HepG2 (cell line): ENCODE data around the gene UBAP2. TPM values are rescaled to one million over a fixed set of nuclear protein-coding genes. Genes with fewer than 3 reads are reported as not detected.

Experiments
- ATAC-seq: fragments of 200-7000 bp; cut with Tn5 transposase; 3 replicates; pipeline ENCODE4 v1.9.1; 2020; ENCODE audit warnings: mild to moderate bottlenecking, moderate library complexity
- BruUV-seq: library from RNA; stranded (reverse); fragments of 400-500 nt; replicated peaks from 2 replicates; lab custom pipeline; 2021; lab: Mats Ljungman, UMichigan
- CTCF ChIA-PET: fragments of 300-600 bp; formaldehyde crosslinking; extraction: SDS; loops from one replicate; lab custom pipeline; 2021; ENCODE audit warnings: low total read pairs, inconsistent platforms, low intra/inter-chr PET ratio; lab: Yijun Ruan, JAX
- POLR2A ChIA-PET: fragments of 350-600 bp; sonication (Branson Sonifier 250); formaldehyde crosslinking; loops from one replicate; lab custom pipeline; 2020; ENCODE audit warnings: antibody characterized with exemption, inconsistent platforms; lab: Yijun Ruan, JAX
- DNase-seq: peaks from one replicate; pipeline ENCODE4 v3.0.0-alpha.2; 2015; ENCODE audit warnings: low spot score
- FAIRE-seq: peaks from 3 replicates; lab custom pipeline; 2011; peaks lifted over from hg19 to GRCh38; lab: Jason Lieb, UNC
- H2AFZ ChIP-seq: one replicate; pipeline ENCODE4 v1.6.1; 2011; ENCODE audit warnings: low read length, inconsistent platforms
- H3K27ac ChIP-seq: fragments of 300-600 bp; 3 replicates; pipeline ENCODE4 v1.8.0; 2011; ENCODE audit warnings: mixed run types, mild to moderate bottlenecking, mixed read lengths, low read length, inconsistent platforms; ENCODE audit not compliant: insufficient read depth; ENCODE audit errors: extremely low read length
- H3K27me3 ChIP-seq, 2 experiments: fragments of 200-600 bp in 1 of 2; 2 replicates in 1 of 2; 3 replicates in 1 of 2; pipeline versions ENCODE4 v1.6.0 to v1.8.0; 2011; ENCODE audit warnings: low read length in 2 of 2, mild to moderate bottlenecking in 2 of 2, moderate library complexity in 2 of 2, inconsistent platforms in 1 of 2; ENCODE audit not compliant: insufficient read depth in 2 of 2, control insufficient read depth in 1 of 2
- H3K36me3 ChIP-seq, 2 experiments: fragments of 200-600 bp in 1 of 2; replicated peaks in 1 of 2; 2 replicates in 1 of 2; 3 replicates in 1 of 2; pipeline versions ENCODE4 v1.5.1 to v1.8.0; 2011; ENCODE audit warnings: low read length in 2 of 2, inconsistent platforms in 1 of 2; ENCODE audit not compliant: insufficient read depth in 2 of 2, control insufficient read depth in 1 of 2
- H3K4me1 ChIP-seq: 2 replicates; pipeline ENCODE4 v1.5.1; 2012; ENCODE audit warnings: low read length, inconsistent platforms; ENCODE audit not compliant: insufficient read depth
- H3K4me2 ChIP-seq: 2 replicates; pipeline ENCODE4 v1.6.0; 2011; ENCODE audit warnings: low read depth, low read length, inconsistent platforms
- H3K4me3 ChIP-seq, 3 experiments: fragments of 200-600 bp in 1 of 3; sonication (generic), shearing (Covaris generic) in 1 of 3; replicated peaks in 1 of 3; 2 replicates each; pipeline ENCODE4 v1.5.1; 2011 to 2016; ENCODE audit warnings: low read length in 3 of 3, inconsistent platforms in 2 of 3, low read depth in 2 of 3, mild to moderate bottlenecking in 2 of 3, control low read depth in 1 of 3, mixed read lengths in 1 of 3; ENCODE audit not compliant: insufficient read depth in 1 of 3
- H3K79me2 ChIP-seq: one replicate; pipeline ENCODE4 v1.6.1; 2011; ENCODE audit warnings: low read length, inconsistent platforms; ENCODE audit not compliant: insufficient read depth
- H3K9ac ChIP-seq: 2 replicates; pipeline ENCODE4 v1.6.0; 2011; ENCODE audit warnings: mild to moderate bottlenecking, low read depth, low read length, inconsistent platforms; ENCODE audit not compliant: insufficient read depth
- H3K9me3 ChIP-seq: 2 replicates; pipeline ENCODE4 v1.5.1; 2012; ENCODE audit warnings: mild to moderate bottlenecking, low read length
- H4K20me1 ChIP-seq: 2 replicates; pipeline ENCODE4 v1.6.0; 2011; ENCODE audit warnings: inconsistent platforms, mild to moderate bottlenecking, low read length, moderate library complexity; ENCODE audit not compliant: insufficient read depth
- HES4 ChIP-seq: sonication (generic); formaldehyde crosslinking; IDR thresholded peaks from 2 replicates; pipeline ENCODE4 v1.9.0; 2021; ENCODE audit warnings: mild to moderate bottlenecking, missing genetic modification reagents, borderline replicate concordance
- IKZF1 ChIP-seq: fragments of 450-650 bp; IDR thresholded peaks from 2 replicates; pipeline ENCODE4 v1.7.1; 2016
- MXD3 ChIP-seq: IDR thresholded peaks from 2 replicates; pipeline ENCODE4 v1.6.1; 2016; ENCODE audit warnings: mild to moderate bottlenecking, missing biosample characterization, missing genetic modification reagents
- NFATC3 ChIP-seq: sonication (generic); formaldehyde crosslinking; IDR thresholded peaks from 2 replicates; pipeline ENCODE4 v1.5.1; 2020; ENCODE audit warnings: mild to moderate bottlenecking, missing genetic modification reagents
- NR2F2 ChIP-seq: IDR thresholded peaks from 2 replicates; pipeline ENCODE4 v1.6.1; 2012; ENCODE audit warnings: low read depth, inconsistent platforms, borderline replicate concordance
- SALL1 ChIP-seq: sonication (generic); formaldehyde crosslinking; IDR thresholded peaks from 2 replicates; pipeline ENCODE4 v1.8.0; 2022; ENCODE audit warnings: mild to moderate bottlenecking, missing genetic modification reagents
- SRSF4 ChIP-seq: fragments of 200-400 bp; formaldehyde crosslinking; IDR thresholded peaks from one replicate; pipeline ENCODE4 v1.6.1; 2018; ENCODE audit warnings: mild to moderate bottlenecking, low read depth, low read length, moderate library complexity; ENCODE audit not compliant: poor library complexity, severe bottlenecking
- TBX3 ChIP-seq: fragments of 450-650 bp; IDR thresholded peaks from 2 replicates; pipeline ENCODE4 v1.6.1; 2017; ENCODE audit warnings: antibody characterized with exemption, mild to moderate bottlenecking, inconsistent platforms, borderline replicate concordance
- ZC3H13 ChIP-seq: sonication (generic); formaldehyde crosslinking; IDR thresholded peaks from 2 replicates; pipeline ENCODE4 v1.8.1; 2023; ENCODE audit warnings: mild to moderate bottlenecking, missing genetic modification reagents, moderate library complexity
- ZFAT ChIP-seq: sonication (generic); formaldehyde crosslinking; conservative IDR thresholded peaks from 2 replicates; pipeline ENCODE4 v1.8.1; 2023; ENCODE audit warnings: missing genetic modification reagents, inconsistent platforms
- ZNF121 ChIP-seq: sonication (generic); formaldehyde crosslinking; IDR thresholded peaks from 2 replicates; pipeline ENCODE4 v1.5.0; 2020; ENCODE audit warnings: mild to moderate bottlenecking, missing genetic modification reagents
- ZNF136 ChIP-seq: sonication (generic); formaldehyde crosslinking; IDR thresholded peaks from 2 replicates; pipeline ENCODE4 v1.8.1; 2022; ENCODE audit warnings: low read depth, mild to moderate bottlenecking, moderate library complexity, missing genetic modification reagents
- ZNF230 ChIP-seq: sonication (generic); formaldehyde crosslinking; IDR thresholded peaks from 2 replicates; pipeline ENCODE4 v1.4.0; 2020; ENCODE audit warnings: mild to moderate bottlenecking, missing genetic modification reagents
- ZNF33A ChIP-seq: sonication (generic); formaldehyde crosslinking; IDR thresholded peaks from 2 replicates; pipeline ENCODE4 v1.5.1; 2020; ENCODE audit warnings: missing genetic modification reagents, mild to moderate bottlenecking, moderate library complexity, borderline replicate concordance
- ZNF468 ChIP-seq: sonication (generic); formaldehyde crosslinking; IDR thresholded peaks from 2 replicates; pipeline ENCODE4 v1.8.0; 2022; ENCODE audit warnings: mild to moderate bottlenecking, moderate library complexity, missing genetic modification reagents
- ZNF576 ChIP-seq: sonication (generic); formaldehyde crosslinking; IDR thresholded peaks from 2 replicates; pipeline ENCODE4 v1.4.0; 2020; ENCODE audit warnings: mild to moderate bottlenecking, missing genetic modification reagents
- ZNF605 ChIP-seq: sonication (generic); formaldehyde crosslinking; IDR thresholded peaks from 2 replicates; pipeline ENCODE4 v1.8.0; 2022; ENCODE audit warnings: mild to moderate bottlenecking, missing genetic modification reagents
- ZNF639 ChIP-seq: conservative IDR thresholded peaks from 2 replicates; pipeline ENCODE4 v1.6.1; 2018; ENCODE audit warnings: missing genetic modification reagents
- WGBS: methylation state at CpG from one replicate; pipeline ENCODE4 v1.1.6; 2017; ENCODE audit warnings: low lambda C conversion rate; 5-methylcytosine and 5-hydroxymethylcytosine counted together
- in situ Hi-C: cut with HindIII; loops from 2 replicates; pipeline ENCODE4 v1.10.0; 2017; ENCODE audit warnings: low pct_unique_long_range_greater_than_20kb; ENCODE audit not compliant: extremely low pct_ligation_motif_present
- intact Hi-C: fragments of 100-400 bp; cut with micrococcal nuclease; formaldehyde crosslinking; loops from one replicate; pipeline ENCODE4 v1.10.0; 2022; ENCODE audit not compliant: unreplicated experiment
- polyA plus RNA-seq, 8 experiments: library from polyadenylated mRNA; depleted of rRNA in 3 of 8; stranded (reverse) in 7 of 8; unstranded in 1 of 8; fragments of >200 nt; fragmentation: Illumina TruSeq in 4 of 8; extraction: Trizol in 4 of 8; gene quantifications; 2 replicates each; pipeline versions ENCODE4 v1.2.1 to v1.2.3, GENCODE V29; 2011 to 2016; ENCODE audit warnings: low read depth in 4 of 8, missing spikeins in 1 of 8, mixed read lengths in 1 of 8; ENCODE audit not compliant: insufficient read depth in 1 of 8
- total RNA-seq, 5 experiments: library from RNA; depleted of rRNA; stranded (reverse); fragments of >200 nt; fragmentation: Illumina TruSeq; extraction: Trizol; gene quantifications; 2 replicates each; pipeline ENCODE4 v1.2.3, GENCODE V29; 2016; ENCODE audit warnings: low read depth in 1 of 5

UBAP2 gene
- total and polyA plus RNA-seq, 2 of the 13 experiments (the other 11 are each of a cell fraction or from before 2014, with no cell fraction given): 19.0 to 22.0 TPM

DNA sequence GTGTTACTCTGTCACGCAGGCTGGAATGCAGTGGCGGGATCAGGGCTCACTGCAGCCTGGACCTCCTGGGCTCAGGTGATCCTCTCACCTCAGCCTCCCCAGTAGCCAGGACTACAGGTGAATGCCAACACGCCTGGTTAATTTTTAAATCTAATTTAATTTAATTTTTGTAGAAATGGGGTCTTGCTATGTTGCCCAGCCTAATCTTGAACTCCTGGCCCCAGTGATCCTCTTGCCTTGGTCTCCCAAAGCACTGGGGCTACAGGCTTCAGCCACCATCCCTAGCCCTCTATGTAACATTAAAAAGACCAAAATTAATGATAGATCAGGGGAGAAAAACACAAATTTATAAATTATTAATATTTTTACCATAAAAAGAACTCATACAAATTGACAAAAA, 11.3 kb upstream of the UBAP2 start:
- H3K79me2 ChIP-seq: no peaks in the 10 kb centered on the region
- ChIA-PET POLR2A (interaction anchor here (0.9 to 2.1 kb wide), 2 partner anchors 11 to 13 kb away, joined by 3 to 6 read pairs; partner anchors contain the start of gene UBAP2), CTCF (no interaction called here)
- no peak overlapping the region for H2AFZ ChIP-seq
- no TSS peak for BruUV-seq
- no peak overlapping the region for H3K4me3 ChIP-seq
- H4K20me1 ChIP-seq: no peaks in the 10 kb centered on the region
- no peak overlapping the region for H3K27ac ChIP-seq
- FAIRE-seq (no peak), DNase-seq (no peak), ATAC-seq (no peak)
- H3K9me3 ChIP-seq: no peaks in the 10 kb centered on the region
- H3K9ac ChIP-seq: no peak overlapping the region
- no peak overlapping the region for H3K4me2 ChIP-seq
- 57% methylated on average over 3 of the region's 3 CpGs for WGBS
- intact Hi-C loops (no loop called here), in situ Hi-C loops (no loop called here)
- no peaks in the 10 kb centered on the region for H3K36me3 ChIP-seq
- peaks cover 9% of the 10 kb centered on the region; the same call in 1 of the 2 replicates for H3K4me1 ChIP-seq
- no peaks in the 10 kb centered on the region for H3K27me3 ChIP-seq
- no peak for TF ChIP-seq HES4 (CRISPR knock-in tag)
- TF ChIP-seq ZNF121: peak; percentile 70
- TF ChIP-seq, all 625 proteins: peak for 1

DNA sequence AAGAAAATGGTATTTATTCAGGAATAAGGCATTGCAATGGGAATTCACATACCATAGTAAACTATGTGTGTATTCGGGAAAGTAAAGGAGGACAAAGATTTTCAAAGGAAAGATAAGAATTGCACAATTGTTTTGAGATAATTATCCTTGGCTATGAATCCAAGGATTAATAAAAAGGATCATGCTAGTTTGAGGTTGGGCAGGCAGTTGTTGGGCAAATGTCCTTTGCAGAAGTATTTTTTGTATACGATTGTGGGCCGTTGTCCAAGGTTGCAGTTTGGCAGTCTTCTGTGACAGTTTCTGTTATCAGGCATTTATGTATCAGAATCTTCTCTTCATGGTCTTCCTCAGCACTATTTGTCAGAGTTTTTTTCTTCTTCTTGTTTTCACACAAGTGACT, 10.6 kb upstream of the UBAP2 start:
- ChIA-PET POLR2A (interaction anchor here (0.9 to 2.1 kb wide), 2 partner anchors 11 to 14 kb away, joined by 3 to 6 read pairs; partner anchors contain the start of gene UBAP2), CTCF (no interaction called here)
- no TSS peak for BruUV-seq
- in situ Hi-C loops: no loop called here
- Histone ChIP-seq H2AFZ (no peak overlapping the region), H3K4me1 (peaks cover 9% of the 10 kb centered on the region; the same call in 1 of the 2 replicates), H3K27me3 (no peaks in the 10 kb centered on the region), H3K27ac (no peak overlapping the region), H3K4me2 (peak overlapping the region; percentile 4), H3K9me3 (no peaks in the 10 kb centered on the region), H3K79me2 (no peaks in the 10 kb centered on the region), H3K4me3 (no peak overlapping the region), H4K20me1 (no peaks in the 10 kb centered on the region), H3K36me3 (no peaks in the 10 kb centered on the region), H3K9ac (no peak overlapping the region)
- no peak for DNase-seq
- 8% methylated on average over 3 of the region's 3 CpGs for WGBS
- intact Hi-C loops: no loop called here
- FAIRE-seq: peak; percentile 18
- ATAC-seq: no peak
- TF ChIP-seq ZNF230 (CRISPR knock-in tag) (no peak), ZNF136 (no peak), ZNF639 (no peak), ZNF605 (no peak), ZNF33A (CRISPR knock-in tag) (no peak), IKZF1 (no peak), ZFAT (no peak), TBX3 (no peak), ZNF576 (no peak), NFATC3 (CRISPR knock-in tag) (no peak), HES4 (CRISPR knock-in tag) (no peak), SALL1 (CRISPR knock-in tag) (no peak), NR2F2 (no peak), MXD3 (no peak), ZNF468 (no peak), ZC3H13 (CRISPR knock-in tag) (no peak), SRSF4 (no peak)
